NCI-H345 (cell line): ENCODE measurements around the gene KDM8.
"Not testable (repeated sequence)": the region's sequence is repeated elsewhere in the genome, so short reads cannot be mapped to it uniquely, and the experiment has no call there.

Experiments
- DNase-seq: peaks from one replicate; lab custom pipeline; 2025; lab: John Stamatoyannopoulos, UW

Gene KDM8

DNA sequence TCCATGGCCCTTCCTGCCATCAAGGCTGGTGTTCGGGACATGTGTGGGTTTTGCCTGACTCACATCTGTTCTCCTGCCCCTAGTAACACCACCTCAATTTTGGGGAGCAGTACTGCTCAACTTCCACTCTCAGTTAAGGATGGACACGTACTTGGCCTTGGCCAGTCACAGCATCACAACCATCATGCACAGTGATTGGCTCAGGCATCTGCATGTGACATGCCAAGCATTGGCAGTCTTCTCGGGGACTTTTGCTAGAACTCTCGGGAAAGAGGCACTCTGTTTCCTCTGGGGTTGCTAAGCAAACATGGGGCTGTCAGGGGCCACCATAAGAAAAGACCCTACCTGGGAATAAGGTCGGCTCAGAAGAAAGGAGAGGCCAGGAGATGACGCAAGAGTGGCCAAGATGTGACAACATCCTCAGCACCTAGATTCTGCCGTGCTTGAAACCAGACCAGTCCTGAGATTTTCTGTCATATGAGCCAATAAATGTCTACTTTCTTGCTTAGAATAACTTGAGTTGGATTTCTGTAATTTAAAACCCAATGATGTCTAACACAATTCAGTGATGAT, 11.9 kb upstream of the KDM8 start:
- no peak for DNase-seq

DNA sequence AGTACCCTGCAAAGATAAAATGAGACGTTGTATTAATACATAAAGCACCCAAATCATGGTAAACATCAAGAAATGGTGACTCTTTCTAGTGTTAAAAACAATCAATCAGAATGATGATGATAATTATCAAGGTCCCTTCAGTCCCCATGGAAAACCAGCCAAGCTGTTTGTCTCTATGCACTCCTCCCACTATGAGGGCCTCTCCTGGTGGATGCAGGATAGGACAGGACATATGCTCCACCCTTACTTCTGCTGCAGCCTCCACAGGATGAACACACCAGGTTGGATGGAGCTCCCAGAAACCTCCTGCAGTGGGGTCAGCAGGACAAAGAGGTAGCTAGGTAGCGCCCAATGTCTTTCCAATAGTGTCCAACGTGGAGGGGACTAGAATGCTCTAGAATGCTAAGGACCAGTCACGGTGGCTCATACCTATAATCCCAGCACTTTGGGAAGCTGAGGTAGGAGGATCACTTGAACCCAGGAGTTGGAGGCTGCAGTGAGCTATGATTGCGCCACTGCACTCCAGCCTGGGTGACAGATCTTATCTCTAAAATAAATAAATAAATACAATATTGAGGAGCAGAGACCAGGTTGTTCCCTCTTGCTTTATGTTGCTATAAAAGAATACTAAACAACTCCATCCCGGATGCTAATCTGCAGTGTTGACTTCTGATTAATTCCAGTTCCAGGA, 9.9 kb upstream of the KDM8 start:
- no peak for DNase-seq

DNA sequence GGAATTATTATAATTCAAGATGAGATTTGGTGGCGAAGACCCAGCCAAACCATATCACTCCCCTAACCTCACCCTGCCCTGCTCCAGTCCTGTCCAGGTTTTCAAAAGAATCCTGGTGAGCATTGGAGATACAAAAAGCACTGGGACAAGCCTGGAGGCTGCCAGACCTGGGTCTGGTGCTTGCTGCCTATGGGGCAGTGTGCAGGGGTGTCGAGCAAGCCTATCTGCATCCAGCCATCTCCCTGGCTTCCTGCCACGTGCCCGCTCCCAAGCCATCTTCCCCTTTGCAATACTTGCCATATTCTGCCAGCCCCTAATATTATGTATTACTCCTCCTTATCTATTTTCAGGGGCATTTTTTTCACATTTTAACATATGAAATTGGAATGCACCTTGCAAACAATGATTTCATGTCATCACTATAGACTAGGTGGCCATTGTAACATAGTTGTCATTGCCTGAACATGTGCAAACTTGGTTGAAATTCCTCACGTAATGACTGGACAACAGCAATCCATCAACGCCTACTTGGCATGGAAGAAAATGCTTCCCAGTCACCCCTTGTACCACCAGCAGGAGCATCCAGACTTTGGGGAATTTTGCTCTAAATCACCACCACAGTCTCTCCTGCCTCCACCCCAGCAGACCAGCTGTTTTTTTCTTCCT, 8.1 kb upstream of the KDM8 start:
- DNase-seq = no peak

DNA sequence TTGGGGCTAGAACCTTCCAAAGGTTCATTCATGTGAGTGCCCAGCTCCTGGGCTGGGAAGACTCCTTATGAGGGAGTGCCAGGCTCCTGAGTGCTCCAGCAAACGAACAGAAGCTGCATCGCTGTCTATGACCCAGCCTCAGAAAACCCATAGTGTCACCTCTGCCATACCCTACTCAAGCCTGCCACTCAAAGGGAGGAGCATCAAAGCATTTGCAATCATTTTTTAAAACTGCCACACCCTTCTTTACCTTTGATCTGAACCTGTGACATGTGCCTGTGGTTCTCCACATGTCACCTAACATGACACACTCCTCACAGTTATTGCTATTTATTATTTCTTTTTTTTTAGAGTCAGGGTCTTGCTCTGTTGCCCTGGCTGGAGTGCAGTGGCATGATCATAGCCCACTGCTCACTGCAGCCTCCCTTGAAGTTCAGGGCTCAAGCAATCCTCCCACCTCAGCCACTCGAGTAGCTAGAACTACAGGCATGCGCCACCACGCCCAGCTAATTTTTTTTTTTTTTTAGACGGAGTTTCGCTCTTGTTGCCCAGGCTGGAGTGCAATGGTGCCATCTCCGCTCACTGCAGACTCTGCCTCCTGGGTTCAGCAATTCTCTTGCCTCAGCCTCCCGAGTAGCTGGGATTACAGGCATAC, 7.3 kb upstream of the KDM8 start:
- no peak for DNase-seq

DNA sequence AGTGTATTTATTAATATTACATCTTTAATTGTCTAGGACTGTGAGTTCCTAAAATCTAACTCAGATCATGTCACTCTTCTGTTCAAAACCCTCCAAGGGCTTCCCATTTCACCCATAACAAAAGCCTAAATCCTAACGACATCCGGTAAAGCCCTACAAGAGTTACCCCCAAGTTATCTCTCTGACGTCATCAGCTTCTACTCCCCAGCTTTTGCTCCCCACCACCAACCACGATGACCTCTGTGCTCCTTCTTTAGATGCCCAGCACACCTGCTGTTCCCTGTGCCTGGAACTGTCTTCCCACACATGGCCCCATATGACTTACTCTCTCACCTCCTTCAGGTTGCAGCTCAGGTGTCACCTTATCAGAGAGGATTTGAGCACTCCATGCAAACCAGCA, 6.3 kb upstream of the KDM8 start:
- no peak for DNase-seq

DNA sequence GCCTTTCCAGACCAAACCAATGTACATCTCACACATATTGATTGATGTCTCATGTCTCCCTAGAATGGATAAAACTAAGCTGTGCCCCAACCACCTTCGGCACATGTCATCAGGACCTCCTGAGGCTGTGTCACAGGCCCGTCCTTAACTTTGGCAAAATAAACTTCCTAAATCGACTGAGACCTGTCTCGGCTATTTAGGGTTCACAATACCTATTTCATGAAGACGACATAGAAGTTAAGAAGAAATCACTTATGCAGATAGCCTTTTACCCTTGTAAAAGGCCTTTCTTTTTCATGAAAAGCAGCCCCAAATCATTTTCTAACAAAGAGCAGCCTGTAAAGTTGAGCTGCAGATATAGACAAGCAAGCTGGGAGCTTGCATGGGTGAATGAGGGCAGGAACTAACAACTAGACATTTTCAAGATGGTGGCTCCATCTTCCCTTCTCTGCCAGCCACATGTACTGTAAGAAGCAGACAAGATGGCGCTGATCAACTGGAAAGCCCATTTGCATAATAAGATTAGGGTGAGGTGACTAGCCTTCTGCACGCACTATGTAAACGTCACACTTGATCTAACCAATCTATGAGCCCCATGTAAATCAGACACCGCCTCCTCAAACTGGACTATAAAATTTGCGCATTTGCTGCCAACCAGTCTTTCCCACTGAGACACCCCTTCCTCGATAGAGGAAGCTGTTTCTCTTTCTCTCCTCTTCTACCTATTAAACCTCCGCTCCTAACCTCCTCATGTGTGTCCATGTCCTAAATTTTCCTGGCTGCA, 4.7 kb upstream of the KDM8 start:
- no peak for DNase-seq

DNA sequence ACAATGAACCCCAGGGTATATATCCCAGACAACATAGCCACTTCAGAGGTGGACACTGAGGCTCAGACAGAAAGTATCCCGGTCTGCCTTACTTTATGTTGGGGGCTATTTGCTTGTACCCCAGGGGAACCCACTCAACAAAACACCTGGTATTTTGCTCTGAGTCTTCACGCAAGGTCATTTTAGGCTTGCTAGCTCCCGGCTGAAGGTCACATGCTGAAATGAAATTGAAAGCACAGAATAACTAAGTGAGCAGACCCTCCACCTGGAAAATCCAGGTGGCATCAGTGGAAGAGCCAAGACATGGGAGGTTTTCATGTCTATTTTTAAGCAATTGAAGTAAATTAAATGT, 4.1 kb upstream of the KDM8 start:
- DNase-seq = no peak

DNA sequence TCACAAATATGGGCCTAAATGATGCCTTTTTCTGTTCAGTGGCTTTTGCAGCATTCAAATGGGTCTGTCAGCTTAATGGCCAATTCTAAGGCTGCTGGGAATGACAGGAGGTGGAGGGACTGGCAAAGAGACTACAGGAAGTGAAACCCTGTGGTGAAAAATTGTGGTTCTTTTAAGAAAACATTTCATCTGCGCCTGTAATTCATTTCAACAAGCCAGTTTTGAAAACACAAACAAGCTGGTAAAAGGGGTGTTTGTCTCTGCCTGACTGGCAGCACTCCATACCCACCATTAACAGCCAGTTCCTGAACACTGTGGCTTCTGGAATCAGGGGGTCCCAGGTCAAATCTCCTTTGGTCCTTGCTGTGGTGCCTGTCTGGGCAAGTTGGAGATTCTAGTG, 3.6 kb upstream of the KDM8 start:
- no peak for DNase-seq

DNA sequence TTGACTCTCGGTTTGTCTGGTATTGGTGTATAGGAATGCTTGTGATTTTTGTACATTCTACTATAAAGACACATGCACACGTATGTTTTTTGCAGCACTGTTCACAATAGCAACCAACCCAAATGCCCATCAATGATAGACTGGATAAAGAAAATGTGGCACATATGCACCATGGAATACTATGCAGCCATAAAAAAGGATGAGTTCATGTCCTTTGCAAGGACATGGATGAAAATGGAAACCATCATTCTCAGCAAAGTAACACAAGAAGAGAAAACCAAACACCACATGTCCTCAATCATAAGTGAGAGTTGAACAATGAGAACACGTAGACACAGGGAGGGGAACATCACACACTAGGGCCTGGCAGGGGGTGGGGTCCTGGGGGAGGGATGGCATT, 2.4 kb upstream of the KDM8 start:
- DNase-seq = not testable (repeated sequence)

DNA sequence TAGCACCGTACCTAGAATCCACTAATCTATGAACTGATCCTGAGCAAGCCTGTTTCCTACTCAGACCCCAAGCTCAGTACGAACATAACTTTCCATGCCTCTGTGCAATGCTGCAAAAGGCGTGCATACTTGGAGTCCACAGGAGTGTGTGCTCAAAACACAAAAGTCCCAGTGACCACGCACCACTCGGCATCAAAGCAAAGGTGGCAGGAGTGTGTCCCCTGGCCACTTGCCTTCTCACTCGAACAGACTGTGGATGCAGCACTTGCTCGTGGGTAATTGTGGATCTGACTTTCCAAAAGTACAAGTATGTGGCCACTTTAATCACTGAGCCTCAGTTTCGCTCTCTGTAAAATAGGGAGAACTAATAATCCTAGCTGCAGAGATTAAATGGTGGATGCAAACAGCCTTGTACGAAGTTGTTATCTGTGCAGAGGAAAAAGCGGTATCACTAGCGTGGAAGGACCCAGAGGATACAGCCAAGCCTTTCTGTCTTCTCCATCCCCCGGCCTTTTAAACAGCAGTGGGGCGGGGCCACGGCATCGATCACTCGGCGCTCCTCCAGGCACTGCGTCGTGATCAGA, 311 bp upstream of the KDM8 start:
- DNase-seq = peak; percentile 95

DNA sequence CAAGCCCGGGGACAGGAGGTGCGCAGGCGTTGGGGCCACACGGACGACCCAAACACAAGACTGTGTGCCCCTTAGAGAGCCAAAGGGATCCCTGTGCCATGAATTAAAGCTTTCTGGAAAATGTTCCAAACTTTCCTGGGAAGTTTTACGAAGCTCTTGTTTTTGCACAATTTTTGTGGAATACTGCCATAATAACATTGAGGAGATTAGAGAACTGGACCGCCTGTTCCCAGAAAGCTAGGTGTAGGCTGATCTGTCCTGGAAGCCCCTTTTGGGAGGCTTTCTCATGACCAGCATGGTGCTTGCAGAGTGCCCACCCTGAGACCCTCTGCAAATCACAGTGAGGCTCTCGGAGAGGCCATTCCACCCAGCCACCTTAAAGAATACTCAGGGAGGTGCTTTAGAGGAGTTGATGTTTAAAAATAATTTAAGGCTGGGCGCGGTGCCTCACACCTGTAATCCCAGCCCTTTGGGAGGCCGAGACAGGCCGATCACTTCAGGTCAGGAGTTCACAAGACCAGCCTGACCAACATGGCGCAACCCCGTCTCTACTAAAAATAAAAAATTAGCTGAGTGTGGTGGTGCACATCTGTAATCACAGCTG, 1.1 kb downstream of the KDM8 start:
- DNase-seq = no peak

DNA sequence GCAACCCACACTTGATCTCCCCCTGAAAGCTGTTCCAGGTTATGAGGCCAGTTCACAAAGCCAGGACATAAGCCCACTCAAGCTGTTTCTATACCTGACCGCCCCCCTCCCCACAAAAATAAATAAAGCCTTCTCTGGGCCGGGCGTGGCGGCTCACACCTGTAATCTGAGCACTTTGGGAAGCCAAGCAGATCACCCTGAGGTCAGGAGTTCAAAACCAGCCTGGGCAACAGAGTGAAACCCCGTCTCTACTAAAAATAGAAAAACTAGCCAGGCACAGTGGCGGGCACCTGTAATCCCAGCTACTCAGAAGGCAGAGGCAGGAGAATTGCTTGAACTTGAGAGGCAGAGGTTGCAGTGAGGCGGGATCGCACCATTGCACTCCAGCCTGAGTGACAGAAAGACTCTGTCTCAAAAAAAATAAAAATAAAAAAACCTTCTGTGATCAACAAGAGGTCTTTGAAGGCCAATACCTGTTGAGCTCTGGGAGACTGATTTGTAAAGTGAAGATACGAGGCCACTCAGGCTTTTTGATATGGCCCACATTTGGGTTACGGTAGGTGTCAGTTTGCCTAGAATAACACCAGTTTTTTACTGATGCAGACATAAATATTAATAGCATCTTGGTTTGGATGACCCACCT, 2.2 kb downstream of the KDM8 start:
- no peak for DNase-seq

DNA sequence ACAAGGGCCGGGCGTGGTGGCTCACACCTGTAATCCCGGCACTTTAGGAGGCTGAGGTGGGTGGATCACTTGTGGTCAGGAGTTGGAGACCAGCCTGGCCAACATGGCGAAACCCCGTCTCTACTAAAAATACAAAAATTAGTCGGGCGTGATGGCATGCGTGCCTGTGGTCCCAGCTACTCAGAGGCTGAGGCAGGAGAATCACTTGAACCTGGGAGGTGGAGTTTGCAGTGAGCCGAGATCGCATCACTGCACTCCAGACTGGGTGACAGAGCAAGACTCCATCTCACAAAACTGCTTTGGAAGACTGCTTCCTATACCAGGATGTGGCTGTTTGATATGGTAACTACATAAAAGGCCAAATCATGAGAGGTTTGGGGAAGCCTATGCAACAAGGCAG, 3.8 kb downstream of the KDM8 start:
- not testable (repeated sequence) for DNase-seq

DNA sequence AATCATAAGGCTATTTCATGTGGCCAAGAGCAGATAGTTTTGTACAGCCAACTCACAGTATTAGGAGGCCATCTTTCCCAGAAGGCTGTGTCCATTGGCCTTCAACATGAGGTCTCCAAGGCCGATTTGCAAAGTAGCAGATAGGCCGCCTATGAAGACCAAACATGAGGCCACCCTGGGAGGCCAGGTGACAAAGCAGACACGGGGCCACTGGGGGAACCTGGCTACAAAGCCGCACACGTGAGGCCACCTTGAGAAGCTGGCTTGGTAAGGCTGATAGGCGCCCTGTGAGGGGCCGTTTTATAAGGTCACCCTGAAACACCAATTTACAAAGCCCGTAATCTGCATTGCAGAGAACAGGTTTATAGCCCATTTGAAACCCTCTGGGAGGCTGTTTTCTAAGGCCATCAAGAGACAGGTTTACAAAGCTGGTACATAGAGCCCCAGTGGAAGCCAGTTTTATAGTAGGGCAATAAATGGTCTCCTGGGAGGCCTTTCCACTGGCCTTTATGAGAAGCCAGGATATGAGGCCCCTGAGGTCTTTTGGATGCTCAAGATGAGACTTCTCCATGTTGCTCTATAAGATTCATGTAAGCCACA, 4.9 kb downstream of the KDM8 start:
- DNase-seq = no peak

DNA sequence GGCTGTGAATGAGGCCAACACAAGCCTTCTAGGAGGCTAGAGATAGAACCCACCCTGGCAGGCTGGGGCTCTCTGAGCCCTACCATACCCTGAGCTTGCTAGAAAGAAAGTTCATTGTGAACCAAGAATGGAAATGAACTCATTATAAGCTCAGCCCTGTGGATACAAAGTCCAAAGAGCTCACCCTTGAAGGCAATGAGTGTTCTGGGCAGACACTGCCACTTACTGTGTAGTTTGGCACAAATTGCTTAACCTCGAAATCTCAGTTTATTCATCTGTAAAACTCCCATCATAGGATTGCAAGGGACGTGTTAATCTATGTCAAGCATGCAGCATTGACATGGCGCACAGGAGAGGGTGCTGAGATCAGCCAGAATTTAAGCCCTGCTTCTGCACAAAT, 5.5 kb downstream of the KDM8 start:
- DNase-seq = no peak

DNA sequence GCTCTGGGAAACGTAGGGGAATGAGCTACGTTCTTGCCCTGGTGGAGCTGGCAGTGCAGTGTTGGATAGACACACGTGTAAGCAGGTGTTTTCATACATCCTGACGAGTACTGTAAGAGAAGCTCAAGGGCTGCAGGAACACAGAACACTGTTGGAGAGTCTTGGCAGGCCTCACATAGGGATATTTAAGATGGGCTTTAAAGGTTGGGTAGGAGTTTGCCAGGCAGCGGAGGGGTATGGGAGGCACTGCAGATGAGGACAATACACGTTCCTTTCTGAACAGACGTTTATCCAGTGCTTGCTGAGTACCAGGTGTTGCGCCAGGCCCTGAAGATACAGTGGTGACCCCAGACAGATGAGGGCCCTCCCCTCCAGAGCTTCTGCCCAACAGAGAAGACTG, 6.3 kb downstream of the KDM8 start:
- no peak for DNase-seq

DNA sequence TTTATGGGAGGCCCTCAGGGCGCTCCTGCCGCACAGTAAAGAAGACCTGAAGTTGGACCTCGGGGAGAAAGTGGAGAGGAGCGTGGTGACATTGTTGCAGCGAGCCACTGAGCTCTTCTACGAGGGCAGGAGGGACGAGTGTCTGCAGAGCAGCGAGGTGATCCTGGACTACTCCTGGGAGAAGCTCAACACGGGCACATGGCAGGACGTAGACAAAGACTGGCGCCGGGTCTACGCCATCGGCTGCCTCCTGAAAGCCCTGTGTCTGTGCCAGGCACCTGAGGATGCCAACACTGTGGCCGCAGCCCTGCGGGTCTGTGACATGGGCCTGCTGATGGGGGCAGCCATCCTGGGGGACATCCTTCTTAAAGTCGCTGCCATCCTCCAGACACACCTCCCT, 6.8 kb downstream of the KDM8 start:
- DNase-seq = no peak

DNA sequence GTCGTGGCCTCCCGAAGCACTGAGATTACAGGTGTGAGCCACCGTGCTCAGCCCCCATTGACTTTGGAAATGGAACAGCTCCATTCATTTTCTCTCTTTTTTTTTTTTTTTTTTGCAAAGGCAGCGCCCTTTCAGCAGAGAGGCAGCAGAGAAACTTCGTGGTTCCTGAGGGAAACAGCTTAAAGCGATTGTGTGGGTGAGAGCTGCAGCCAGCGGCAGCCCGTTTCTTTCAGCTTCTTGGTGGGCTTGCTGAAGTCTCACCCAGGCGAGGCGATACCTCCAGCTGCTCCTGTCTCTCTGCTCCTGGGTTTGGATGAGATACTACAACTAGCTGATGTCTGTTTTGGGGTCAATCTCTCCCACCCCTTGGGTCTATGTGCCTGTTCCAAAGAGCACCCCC, 7.7 kb downstream of the KDM8 start:
- DNase-seq = no peak

DNA sequence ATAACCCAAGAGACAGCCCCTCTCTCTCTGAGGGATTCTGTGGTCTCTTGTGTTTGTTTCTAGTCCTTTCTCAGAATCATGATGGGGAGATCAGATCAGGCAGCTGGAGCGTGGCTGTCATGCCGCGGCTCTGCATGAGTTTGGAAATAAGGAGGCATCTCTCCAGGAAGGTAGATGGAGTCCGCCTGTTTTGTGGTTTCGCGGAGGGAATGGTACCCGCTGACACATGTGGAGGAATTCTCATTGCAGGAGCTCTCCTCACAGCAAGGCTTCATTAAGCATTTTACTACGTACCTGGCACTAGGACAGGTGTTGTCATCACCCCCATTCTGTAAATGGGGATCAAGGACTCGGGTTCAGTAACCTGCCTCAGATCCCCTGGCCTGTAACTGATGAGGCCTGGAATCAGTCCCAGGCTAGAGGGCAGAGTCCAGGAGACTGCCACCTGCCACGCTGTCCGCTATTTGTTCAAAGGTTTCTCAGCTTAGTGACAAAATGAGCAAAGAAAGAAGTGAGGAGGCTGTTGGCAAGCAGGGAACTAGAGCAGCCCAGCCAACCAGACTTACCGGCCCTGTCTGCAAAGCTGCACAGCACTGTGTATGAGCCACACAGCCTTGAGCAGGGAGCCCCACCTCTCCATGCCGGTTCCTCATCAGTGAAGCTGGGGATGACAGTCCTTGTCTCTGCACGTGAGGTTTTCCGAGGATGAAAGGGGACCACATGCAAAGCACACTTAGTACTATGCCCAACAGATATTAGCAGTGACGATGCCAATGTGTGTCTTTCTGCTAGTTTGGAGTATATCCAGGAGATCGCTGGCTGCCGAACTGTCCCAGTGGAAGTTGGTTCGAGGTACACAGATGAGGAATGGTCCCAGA, 11.0 kb downstream of the KDM8 start:
- DNase-seq = no peak

DNA sequence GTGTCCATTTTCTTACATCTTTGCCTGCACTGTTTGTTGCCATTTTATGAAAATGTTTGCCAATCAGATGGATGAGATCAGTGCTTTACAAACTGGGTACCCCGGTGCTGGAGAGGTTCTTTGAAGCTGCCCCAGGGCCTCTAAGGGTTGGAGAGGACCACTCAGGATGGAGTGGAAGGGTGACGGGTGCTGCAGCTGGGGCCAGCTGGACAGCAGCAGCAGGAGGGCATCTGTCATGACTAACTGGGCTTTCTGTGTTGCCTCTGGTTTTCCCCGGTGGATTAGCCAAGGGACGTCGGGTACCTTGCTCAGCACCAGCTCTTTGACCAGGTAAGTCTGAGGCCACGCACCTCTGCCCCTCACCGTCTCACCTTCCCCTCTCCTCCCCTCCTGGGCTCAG, 12.3 kb downstream of the KDM8 start:
- no peak for DNase-seq
